GM21390 (cell line): Measurements from ENCODE around the gene CLMP.
"Not testable (repeated sequence)": the region's sequence is repeated elsewhere in the genome, so short reads cannot be mapped to it uniquely, and the experiment has no call there.

Source experiments
- ATAC-seq: cut with Tn5 transposase; IDR thresholded peaks from one replicate; pipeline ENCODE4 v1.9.1; 2021; ENCODE audit not compliant: unreplicated experiment

Gene CLMP

DNA sequence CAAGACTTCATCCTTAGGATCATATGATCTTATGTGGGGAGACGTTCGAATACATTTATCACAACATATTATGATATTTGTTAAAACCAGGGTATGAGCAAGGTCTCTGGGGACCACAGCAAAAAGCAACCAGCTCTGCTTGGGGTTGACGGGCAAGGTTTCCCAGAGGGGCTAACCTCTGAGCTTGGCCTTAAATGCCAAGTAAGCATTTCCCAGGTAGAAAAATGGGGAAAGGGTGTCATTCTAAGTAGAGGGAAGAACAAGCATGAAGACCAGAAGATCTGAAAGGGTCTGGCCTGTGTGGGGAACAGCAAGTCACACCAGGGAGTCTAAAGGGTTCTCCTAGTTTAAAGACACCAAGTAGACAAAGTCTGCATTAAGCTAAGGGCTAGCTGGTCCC, 24.1 kb downstream of the CLMP start:
- no peak for ATAC-seq

DNA sequence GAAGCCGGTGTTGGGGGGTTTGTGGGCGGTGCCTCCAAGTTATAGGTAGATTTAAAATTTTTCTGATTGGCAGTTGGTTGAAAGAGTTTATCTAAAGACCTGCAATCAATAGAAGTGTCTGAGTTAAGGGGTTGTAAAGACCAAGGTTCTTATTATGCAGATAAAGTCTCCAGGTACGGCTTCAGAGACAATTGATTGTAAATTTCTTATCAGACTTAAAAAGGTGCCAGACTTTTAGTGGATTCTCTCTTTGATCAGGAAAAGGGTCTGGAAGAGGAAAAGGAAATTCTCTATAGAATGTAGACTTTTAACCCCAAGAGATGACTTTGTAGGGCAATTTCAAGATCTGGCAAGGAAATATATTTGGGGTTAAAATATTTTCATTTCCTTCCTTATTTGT, 25.2 kb downstream of the CLMP start:
- ATAC-seq = no peak

DNA sequence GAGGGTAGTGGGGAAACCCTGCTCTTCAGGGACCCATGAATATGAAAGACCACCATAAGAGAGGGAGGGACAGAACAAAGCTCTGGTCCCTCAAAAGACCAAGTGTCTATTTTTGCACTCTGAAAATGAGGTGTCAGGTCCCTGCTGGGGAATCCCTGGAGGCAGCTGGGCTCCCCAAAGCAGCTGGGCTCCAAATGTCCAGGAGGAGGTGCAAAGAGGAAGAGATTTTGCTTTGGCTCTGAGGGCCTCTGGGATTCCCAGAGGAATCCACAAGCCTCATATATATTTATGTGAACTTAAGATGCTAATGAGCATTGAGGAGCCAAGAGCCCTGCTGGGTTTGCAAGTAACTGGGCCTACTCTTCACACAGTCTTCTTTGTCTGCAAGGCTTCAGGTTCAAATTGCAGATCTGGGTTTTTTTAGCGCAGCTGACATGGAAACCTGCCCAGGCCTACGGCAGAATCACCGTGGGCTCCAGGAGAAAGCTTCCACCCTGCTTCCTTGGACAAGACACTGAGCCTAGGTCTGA, 26.0 kb downstream of the CLMP start:
- ATAC-seq = no peak

DNA sequence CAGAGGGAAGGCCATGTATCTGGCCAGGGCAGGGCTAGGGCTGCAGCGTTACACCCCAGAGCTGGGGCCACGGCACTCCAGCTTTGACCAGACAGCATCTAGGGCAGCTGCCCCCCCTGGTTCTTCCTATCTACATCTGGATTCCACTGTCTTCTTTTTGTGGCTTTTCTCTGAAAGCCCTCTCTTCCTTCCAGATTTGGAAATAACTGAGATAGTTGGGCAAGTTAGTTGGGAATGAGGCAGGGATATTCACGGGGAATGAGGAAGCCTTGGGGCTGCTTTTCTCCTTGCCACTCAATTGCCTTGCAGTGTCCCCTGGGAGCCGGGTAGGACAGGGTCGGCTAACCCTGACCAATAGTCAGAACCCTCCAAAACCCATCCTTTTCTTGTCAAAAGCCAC, 26.8 kb downstream of the CLMP start:
- no peak for ATAC-seq

DNA sequence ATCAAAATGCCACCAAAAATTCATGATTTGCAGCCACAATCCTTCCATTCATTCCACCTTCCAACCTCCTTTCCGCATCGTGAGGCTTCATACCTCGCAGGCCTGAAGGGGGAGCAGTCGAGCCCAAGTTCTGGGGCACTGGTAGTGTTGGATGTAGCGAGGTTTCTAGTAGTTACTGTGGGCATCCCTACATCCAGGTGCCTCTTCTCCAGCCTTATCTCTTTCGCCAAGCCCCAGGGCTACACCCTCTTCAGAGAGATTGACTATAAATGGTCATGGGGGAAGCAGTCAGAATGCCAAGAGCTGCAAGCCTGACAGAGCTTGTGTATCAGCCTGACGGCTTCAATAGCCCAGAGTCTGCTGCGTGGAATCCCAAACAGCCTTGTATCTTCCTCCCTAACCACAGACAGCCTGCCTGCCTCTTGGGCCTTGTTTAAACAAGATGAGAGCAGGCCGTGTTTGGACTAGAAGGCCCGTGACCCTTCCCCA, 28.9 kb downstream of the CLMP start:
- ATAC-seq = no peak

DNA sequence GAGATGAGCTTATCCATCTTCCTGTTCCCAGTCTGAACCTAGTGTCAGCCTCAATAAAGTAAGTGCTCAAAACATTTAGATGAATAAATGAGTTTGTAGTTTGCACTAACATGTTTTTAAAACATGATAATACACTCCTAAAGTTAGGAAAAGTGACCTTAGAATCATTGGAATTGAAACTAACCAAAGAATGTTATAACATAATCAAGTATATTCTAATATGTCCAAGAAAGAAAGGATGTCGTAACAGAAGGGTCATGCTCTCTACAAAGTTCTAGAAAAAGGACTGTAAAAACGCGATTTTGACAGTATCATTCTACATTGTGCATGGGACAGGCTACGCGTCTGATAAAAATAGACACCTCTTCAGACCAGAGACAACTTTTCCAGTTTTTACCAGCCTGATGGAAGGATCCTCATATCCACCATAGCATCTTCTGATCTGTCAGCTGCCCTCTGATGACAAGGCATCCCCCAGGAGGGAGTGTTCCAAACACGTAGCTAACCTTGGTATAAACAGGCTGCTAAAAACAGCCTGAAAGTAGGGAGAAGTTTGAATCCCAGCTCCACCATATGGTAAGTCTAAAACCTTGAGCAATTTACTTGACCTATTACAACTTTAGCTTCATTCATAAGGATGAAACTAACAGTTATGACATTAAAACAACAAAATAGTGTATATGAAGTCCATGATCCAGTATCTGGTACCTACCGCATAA, 30.2 kb downstream of the CLMP start:
- ATAC-seq = no peak

DNA sequence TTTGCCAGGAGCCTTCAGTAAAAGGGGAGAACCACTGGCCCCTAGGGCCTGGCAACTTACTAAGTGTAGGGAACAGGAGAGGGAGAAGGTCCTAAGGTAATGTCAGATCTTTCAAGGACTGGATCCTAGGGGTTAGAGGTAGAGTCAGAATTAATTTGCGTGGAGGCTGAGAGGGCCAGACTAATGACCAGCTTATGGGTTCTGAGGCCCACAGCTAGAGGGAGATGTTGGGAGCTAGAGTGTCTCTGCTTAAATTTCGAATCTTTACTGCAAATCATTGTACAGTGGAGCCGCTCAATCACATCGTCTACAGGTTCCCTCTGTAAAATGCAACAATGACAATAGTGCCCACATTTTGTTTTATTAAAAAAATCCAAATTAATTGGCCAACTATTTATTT, 31.4 kb downstream of the CLMP start:
- ATAC-seq = no peak

DNA sequence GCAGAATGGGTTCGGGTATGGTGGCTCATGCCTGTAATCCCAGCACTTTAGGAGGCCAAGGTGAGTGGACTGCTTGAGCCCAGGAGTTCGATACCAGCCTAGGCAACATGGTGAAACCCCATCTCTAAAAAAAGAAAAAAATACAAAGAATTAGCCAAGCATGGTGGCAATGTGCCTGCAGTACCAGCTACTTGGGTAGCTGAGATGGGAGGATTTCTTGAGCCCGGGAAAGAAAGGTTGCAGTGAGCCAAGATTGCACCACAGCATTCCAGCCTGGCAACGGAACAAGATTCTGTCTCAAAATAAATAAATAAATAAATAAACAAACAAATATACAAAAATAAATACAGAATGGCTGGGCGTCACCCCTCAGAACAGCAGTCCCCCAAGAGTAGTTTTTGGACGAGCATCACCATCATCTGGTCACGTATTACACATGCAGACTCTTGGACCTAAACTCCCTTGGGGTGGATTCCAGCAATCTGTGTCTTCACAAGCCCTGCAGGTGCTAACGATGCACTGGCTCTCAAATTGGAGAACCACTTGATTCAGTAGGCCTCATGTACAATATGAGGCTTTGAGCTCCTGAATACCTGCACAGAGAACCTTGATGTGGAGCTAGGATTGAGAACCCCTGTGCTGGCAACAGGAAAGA, 33.5 kb downstream of the CLMP start:
- no peak for ATAC-seq

DNA sequence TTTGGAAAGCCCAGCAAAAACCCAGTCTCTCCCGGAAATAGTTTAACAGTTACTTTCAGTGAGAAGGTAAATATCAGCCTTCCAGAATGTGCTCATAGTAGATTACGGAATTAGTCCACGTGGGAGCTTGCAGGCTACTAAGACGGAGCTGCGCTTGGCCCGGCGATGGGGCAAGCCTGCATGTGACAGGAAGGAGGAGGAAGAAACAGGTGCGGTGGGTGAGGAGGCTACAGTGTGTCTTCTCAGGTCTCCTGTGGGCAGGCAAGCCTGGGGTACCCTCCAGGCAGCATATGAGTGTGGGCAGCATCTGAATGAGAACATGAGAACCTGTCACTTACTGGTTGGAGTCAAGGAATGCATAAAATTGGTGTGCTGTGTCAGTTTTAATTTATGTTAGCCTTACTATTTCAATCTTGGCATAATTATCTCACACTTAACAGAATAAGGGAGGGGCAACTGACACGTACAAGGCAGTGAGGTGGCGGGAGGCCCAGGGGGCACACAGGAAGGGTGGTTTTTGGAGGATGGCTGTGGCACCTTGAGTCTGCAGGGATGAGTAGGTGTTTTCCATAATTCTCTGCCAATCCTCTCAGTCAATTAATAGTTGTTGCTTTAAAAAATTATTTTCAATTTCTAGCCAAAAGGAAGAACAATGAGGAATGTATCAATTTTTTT, 35.7 kb downstream of the CLMP start:
- ATAC-seq = no peak

DNA sequence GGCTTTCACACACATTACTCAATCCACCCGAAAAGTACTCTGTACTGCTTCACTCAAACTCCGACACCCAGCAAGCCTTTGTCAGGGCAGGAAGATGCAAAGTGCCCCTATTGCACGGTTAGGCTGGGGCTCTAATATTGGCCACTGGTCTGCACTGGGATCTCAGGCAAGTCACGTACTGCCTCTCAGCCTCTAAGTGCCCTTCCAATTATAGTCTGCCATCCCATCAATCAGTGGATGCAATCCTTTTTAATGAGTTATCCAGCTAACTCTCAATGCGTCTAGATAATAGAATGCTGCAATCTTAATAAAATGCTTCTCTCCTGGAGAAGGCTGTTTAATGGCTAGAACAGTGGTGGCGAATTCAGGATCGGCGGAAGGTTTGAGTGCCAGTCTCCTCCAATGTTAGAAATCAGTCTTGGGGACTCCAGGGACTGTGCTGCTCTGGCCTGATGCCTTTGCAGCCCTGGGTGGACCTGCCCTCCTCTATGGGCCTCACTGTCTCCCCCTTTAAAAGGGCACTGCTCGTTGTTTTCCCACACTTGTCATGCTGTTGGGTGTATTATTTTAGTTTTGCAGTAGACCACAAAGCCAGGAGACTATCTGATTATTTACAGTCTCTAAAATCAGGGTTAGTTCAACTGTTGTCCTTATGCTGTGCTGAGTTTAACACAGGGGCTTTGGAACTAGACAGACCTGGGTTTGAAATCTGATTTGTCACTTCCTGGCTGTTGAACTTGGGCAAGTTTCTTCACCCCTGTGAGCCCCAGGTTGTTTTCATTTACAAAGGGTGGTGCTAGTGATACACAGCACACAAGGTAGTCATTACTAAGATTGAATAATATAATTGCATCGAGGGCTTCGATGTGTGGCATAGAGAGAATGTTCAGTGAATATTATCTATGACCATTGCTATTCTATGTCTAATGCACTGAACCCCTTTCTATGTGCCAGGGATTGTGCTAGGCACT, 36.7 kb downstream of the CLMP start:
- no peak for ATAC-seq

DNA sequence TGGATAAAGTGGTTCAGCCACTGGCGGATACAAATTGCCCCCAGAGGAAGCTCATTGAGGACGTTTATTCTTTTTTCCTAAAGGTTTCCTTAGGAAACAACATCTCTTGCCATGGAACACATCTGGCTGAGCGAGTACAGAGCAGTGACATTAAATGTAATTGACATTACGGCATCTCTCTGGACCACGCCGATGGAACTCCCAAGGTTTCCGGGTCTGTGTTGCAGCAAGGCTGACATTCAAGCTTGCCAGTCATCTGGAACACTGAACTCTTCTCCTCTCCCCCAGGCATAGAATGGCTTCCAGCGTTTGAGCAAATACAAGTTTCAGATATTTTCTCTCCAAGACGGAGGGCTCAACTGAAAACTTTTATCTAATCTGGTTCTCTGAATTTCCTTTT, 42.1 kb downstream of the CLMP start:
- no peak for ATAC-seq

DNA sequence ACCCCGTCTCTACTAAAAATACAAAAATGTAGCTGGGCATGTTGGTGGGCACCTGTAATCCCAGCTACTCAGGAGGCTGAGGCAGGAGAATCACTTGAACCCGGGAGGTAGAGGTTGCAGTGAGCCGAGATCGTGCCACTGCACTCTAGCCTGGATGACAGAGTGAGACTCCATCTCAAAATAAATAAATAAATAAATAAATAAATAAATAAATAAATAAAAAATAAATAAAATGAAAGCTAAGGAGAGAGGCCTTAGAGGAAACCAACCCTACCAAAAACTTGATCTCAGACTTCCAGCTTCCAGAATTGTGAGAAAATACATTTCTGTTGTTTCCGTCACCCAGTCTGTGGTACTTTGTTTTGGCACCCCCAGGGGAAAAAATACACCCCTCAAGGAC, 42.7 kb downstream of the CLMP start:
- not testable (repeated sequence) for ATAC-seq

DNA sequence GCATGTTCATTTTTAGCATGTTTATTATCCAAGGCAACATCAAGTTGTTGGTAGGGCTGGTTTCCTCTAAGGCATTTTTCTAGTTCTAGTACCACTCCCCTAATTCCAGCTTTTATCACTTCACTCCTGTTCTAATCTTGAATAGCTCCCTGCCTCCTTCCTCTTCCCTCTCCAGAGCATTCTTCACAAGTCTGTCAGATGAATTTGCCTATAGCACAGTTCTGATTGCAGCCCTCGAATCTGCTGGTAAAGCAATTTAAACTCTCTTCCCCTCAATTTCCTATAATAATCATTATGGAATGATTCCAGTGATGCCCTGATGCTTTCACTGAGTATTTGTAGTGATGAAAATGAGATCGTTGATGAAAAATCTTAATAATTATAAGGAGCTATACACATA, 43.3 kb downstream of the CLMP start:
- no peak for ATAC-seq

DNA sequence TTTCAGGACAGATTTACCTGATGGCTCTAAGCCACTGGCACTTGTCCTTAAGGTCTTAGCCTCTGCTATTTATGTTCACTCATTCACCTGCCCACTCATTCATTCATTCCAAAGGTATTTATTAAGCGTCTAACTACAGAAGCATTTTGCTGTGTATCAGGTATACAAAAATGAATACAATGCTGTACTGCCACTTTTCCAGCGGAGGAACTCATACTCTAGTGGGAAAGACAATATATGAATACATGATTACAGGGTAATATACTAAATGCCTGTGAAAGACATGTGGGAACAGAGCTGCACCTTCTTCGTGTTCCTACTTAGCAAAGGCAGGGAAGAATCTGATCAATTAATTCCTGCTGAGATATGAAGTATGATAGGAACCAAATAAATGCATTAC, 43.7 kb downstream of the CLMP start:
- no peak for ATAC-seq

DNA sequence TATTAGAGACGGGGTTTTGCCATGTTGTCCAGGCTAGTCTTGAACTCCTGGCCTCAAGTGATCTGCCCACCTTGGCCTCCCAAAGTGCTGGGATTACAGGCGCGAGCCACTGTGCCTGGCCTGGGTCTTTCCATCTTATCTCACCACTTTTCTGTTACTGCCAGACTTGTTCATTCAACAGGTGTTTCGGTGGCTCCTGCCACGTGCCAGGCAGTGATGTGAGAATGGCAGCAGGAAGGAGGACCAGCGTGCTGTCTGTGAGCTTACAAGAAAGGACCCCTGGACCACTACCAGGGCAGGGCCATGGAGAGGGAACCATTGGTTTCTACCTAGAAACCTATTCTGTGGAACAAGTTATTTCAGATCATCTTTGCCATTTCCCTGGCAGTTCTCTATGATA, 44.2 kb downstream of the CLMP start:
- no peak for ATAC-seq

DNA sequence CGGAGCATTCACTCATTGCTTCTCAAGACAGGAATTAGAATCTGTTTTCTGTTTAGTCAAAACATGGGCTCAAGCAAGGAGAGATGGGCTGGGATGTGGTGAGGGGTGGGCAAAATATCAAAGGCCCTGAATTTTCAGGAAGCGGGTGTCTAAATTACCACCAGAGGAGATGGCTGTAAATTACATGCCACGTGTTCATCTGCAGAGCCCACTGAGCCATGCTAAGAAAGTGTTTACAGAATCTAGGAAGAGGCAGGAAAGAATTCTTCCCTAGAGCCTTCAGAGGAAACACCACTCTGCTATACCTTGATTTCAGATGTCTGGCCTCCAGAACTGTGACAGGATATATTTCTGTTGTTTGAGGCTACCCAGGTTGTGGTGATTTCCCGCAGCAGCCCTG, 46.1 kb downstream of the CLMP start:
- no peak for ATAC-seq

DNA sequence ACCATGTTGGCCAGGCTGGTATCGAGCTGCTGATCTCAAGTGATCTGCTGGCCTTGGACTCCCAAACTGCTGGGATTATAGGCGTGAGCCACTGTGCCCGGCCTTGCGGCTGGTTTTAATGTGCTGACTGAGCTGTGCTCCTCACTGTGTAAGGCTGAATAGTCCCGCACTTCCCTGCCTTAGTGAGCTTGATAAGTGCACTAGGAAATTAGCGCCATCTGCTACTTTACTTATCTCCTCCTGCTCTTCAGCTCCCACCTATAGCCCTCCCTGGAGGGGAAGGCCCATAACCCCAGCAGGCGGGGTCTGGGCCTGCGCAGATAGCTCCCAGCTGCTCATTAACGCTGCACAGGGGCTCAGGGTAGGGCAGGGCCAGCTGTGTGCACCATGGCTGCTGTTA, 49.4 kb downstream of the CLMP start:
- ATAC-seq = no peak

DNA sequence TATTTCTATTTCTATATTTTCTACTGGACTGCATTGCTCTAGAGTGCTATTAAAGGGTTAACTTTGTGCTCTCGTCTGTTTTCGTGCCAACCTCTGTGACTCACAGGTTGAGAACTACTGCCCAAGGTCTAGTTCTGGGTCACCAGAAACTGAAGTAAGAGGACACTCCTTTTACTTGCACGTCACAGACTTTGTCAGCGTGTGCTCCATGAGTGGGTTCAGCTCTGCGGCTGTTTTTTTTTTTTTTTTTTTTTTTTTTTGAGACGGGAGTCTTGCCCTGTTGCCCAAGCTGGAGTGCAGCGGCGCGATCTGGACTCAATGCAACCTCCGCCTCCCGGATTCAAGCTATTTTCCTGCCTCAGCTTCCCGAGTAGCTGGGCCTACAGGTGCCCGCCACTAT, 49.8 kb downstream of the CLMP start:
- no peak for ATAC-seq

DNA sequence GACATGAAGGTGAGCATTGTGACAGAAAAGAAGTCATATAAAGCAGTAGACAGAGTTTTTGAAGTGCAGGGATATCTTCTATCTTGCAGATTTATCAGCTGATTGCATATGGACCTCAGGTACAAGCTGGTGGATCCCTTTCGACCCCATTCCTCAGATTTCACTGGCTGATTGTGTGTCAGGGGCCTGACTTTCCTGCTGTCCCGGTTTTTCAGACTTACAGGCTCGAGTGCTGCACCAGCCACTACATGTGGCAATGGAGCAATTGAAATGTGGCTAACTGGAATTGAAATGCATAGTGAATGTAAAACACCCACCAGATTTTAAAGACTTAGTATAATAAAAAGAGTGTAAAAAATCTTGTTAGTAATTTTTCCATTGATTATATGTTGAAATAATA, 50.3 kb downstream of the CLMP start:
- no peak for ATAC-seq

DNA sequence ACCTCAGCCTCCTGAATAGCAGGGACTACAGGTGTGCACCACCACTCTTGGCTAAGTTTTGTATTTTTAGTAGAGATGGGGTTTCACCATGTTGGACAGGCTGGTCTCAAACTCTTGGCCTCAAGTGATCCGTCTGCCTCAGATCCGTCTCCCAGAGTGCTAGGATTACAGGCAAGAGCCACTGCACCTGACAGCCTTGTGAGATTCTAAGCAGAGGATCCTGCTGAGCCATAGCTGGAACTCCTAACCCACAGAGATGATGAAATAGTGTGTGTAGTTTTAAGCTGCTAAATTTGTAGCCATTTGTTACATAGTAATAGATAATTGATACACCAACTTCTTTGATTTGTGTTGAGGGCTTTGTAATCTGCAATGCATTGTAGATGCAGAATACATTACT, 51.1 kb downstream of the CLMP start:
- ATAC-seq = no peak

DNA sequence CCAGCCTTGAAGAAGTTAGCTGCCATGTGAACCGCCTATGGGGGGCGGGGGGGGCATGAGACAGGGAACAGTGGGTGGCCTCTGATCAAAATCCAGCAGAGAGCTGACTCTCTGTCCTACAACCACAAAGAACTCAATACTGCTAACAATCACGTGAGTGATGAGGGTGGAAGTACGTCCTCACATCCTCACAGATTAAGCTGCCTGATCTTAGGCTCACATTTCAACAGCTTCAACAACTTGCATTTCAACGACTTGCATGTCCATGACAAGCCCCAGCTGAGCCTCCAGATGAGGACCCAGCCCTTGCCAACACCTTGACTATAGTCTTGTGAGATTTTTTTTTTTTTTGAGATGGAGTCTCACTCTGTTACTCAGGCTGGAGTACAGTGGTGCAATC, 51.6 kb downstream of the CLMP start:
- ATAC-seq = no peak
